CD4-positive, alpha-beta T cell (primary cell): ENCODE measurements around the gene PLAAT3. TPM values are rescaled to one million over a fixed set of nuclear protein-coding genes. Genes with fewer than 3 reads are reported as not detected.

Experiments used
- ATAC-seq: fragments of 200-7000 bp; cut with Tn5 transposase; one replicate; pipeline ENCODE4 v1.10.0; 2022; ENCODE audit warnings: mild to moderate bottlenecking; ENCODE audit not compliant: poor library complexity
- CTCF ChIA-PET: fragments of 350-600 bp; sonication (Branson Sonifier 250); formaldehyde crosslinking; loops from one replicate; lab custom pipeline; 2021; ENCODE audit warnings: antibody characterized with exemption, inconsistent platforms; lab: Charles Lee
- POLR2A ChIA-PET: fragments of 350-600 bp; sonication (Branson Sonifier 250); formaldehyde crosslinking; loops from one replicate; lab custom pipeline; 2021; ENCODE audit warnings: antibody characterized with exemption, inconsistent platforms; lab: Charles Lee
- DNase-seq, 14 experiments: peaks; one replicate each; pipeline ENCODE4 v3.0.0-alpha.2; 2013 to 2020; ENCODE audit warnings: mixed read lengths in 2 of 14
- H3K27ac ChIP-seq, 2 donors: one replicate each; pipeline versions ENCODE4 v1.5.1 to v1.7.0; 2013; ENCODE audit warnings: low read length in 2 of 2, low read depth in 1 of 2, mild to moderate bottlenecking in 1 of 2
- H3K27me3 ChIP-seq, 2 experiments: 1 replicate in 1 of 2; 2 replicates in 1 of 2; pipeline versions ENCODE4 v1.6.1 to v1.7.0; 2013; ENCODE audit warnings: low read length in 2 of 2, control low read depth in 1 of 2, mild to moderate bottlenecking in 1 of 2, moderate library complexity in 1 of 2; ENCODE audit not compliant: insufficient read depth in 2 of 2, control insufficient read depth in 1 of 2
- H3K36me3 ChIP-seq: one replicate; pipeline ENCODE4 v1.6.1; 2013; ENCODE audit warnings: low read length, control low read depth; ENCODE audit not compliant: insufficient read depth
- H3K4me1 ChIP-seq: one replicate; pipeline ENCODE4 v1.6.1; 2013; ENCODE audit warnings: low read length, control low read depth; ENCODE audit not compliant: insufficient read depth
- H3K4me3 ChIP-seq: one replicate; pipeline ENCODE4 v1.5.1; 2013; ENCODE audit warnings: mild to moderate bottlenecking, low read length, moderate library complexity
- H3K9me3 ChIP-seq, 2 experiments: 1 replicate in 1 of 2; 2 replicates in 1 of 2; pipeline versions ENCODE4 v1.6.1 to v1.7.0; 2013; ENCODE audit warnings: low read length in 2 of 2, mild to moderate bottlenecking in 2 of 2, control low read depth in 1 of 2, moderate library complexity in 1 of 2; ENCODE audit not compliant: control insufficient read depth in 1 of 2, insufficient read depth in 1 of 2
- H3K27ac Mint-ChIP-seq: one replicate; pipeline ENCODE4 v1.8.0; 2020; ENCODE audit warnings: mixed read lengths
- H3K27me3 Mint-ChIP-seq: one replicate; pipeline ENCODE4 v1.8.0; 2021; ENCODE audit warnings: mixed read lengths
- H3K36me3 Mint-ChIP-seq: one replicate; pipeline ENCODE4 v1.8.0; 2021; ENCODE audit warnings: low read depth, mixed read lengths
- H3K4me1 Mint-ChIP-seq: one replicate; pipeline ENCODE4 v1.8.0; 2021; ENCODE audit warnings: low read depth, mixed read lengths
- H3K4me3 Mint-ChIP-seq: one replicate; pipeline ENCODE4 v1.8.0; 2020; ENCODE audit warnings: mild to moderate bottlenecking, mixed read lengths
- H3K9me3 Mint-ChIP-seq: one replicate; pipeline ENCODE4 v1.8.0; 2020; ENCODE audit warnings: mixed read lengths
- intact Hi-C, 2 experiments: fragments of 100-400 bp; cut with DNase I in 1 of 2; cut with micrococcal nuclease in 1 of 2; formaldehyde crosslinking; loops; one replicate each; pipeline versions ENCODE4 v1.15.1 to v1.9.0; 2023 to 2025; cut with DNase I, micrococcal nuclease
- total RNA-seq, 174 experiments: library from RNA in 2 of 174; stranded (reverse) in 2 of 174; gene quantifications; one replicate each; pipeline ENCODE4 v1.2.3 and lab custom pipeline; 2021 to 2026
- TF ChIP-seq, protein P1 (sequence below): fragments of 200-600 bp; IDR thresholded peaks from one replicate; pipeline ENCODE4 v1.8.0; 2022; ENCODE audit warnings: antibody characterized with exemption, mild to moderate bottlenecking

Gene PLAAT3
- total RNA-seq, 2 experiments from 2014 or later: 2.4 to 3.6 TPM

DNA sequence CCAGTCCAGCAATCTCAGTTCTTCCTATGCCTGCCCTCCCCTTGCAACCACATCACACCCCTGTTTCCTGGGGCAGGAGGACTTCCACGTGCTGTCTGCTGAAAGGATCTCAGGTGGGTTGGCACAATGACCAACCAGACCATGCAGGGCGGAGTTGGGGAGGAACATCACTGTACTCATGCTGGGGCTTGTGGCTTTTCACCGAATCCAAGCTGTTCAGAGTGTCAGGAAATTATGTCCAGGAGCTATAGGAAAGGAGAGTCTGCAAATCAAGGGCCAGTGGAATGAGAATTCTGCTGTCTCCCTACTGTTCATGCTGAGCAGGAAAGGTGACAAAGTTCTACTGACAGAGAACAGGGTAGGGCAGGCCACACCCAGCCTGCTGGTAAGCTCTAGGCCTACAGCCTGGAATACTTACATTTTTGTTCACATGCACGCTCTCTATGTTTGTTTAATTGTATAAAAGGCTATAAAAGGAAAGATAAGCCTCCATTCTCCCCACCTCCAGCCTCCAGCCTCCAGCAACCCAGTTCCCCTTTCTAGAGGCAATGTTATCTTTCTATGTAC lies 49.4 kb downstream of the PLAAT3 start:
- Mint-ChIP-seq H3K36me3 (no peaks in the 10 kb centered on the region), H3K27ac (peak overlapping the region; percentile 43), H3K4me1 (peaks cover 61% of the 10 kb centered on the region), H3K27me3 (no peaks in the 10 kb centered on the region), H3K9me3 (no peaks in the 10 kb centered on the region), H3K4me3 (peak overlapping the region; percentile 18)
- POLR2A ChIA-PET: interaction anchor here (1.8 kb wide), 1 partner anchor 11 kb away, joined by 5 read pairs; no protein-coding TSS in a partner anchor
- CTCF ChIA-PET: no interaction called here
- no peak for DNase-seq
- TF ChIP-seq, protein P1, sequence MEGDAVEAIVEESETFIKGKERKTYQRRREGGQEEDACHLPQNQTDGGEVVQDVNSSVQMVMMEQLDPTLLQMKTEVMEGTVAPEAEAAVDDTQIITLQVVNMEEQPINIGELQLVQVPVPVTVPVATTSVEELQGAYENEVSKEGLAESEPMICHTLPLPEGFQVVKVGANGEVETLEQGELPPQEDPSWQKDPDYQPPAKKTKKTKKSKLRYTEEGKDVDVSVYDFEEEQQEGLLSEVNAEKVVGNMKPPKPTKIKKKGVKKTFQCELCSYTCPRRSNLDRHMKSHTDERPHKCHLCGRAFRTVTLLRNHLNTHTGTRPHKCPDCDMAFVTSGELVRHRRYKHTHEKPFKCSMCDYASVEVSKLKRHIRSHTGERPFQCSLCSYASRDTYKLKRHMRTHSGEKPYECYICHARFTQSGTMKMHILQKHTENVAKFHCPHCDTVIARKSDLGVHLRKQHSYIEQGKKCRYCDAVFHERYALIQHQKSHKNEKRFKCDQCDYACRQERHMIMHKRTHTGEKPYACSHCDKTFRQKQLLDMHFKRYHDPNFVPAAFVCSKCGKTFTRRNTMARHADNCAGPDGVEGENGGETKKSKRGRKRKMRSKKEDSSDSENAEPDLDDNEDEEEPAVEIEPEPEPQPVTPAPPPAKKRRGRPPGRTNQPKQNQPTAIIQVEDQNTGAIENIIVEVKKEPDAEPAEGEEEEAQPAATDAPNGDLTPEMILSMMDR: no peak
- Histone ChIP-seq H3K36me3 (no peaks in the 10 kb centered on the region), H3K4me1 (peaks cover 54% of the 10 kb centered on the region), H3K27me3 (no peaks in the 10 kb centered on the region), H3K9me3 (no peaks in the 10 kb centered on the region), H3K27ac (no peak overlapping the region), H3K4me3 (no peak overlapping the region)
- no peak for ATAC-seq
- intact Hi-C loops: loop anchor here in 1 of 2 experiments (5.0 kb wide), 2 partner anchors 47 to 73 kb away; partner anchors contain the start of genes PLAAT3 and PLAAT5

DNA sequence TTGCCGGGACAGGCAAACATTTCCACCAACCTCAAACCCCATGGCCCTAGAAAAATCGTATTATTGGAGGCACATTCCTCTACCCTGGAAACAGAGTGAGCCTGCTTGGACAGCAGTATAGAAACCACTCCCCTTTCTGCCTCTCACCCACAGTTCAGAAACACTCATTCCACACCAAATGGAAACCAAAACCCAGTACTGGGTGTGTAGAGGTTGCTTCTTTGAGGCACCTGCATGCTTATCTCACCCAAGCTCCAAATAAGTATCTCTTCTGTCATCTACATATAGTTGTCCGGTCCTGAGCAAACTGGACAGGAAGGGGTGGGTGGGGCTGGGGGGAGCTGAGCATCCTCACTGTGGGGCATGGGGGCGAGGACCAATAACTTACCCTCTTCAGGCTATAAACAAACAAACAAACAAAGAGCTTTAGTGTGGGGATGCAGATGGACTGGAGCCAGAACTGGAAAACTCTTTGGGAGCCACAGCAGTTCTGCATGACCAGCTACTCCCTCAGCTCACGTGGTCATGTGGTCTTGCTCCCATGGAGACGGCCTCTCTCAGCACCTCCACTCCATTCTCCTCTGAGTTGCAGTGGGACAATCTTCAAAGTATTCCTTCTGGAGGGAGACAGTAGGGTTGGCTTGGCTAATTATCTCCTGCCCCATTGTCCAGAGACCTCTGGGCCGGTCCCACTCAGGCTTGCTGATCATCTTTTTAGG lies 50.0 kb downstream of the PLAAT3 start:
- no peak overlapping the region for H3K27ac Mint-ChIP-seq

DNA sequence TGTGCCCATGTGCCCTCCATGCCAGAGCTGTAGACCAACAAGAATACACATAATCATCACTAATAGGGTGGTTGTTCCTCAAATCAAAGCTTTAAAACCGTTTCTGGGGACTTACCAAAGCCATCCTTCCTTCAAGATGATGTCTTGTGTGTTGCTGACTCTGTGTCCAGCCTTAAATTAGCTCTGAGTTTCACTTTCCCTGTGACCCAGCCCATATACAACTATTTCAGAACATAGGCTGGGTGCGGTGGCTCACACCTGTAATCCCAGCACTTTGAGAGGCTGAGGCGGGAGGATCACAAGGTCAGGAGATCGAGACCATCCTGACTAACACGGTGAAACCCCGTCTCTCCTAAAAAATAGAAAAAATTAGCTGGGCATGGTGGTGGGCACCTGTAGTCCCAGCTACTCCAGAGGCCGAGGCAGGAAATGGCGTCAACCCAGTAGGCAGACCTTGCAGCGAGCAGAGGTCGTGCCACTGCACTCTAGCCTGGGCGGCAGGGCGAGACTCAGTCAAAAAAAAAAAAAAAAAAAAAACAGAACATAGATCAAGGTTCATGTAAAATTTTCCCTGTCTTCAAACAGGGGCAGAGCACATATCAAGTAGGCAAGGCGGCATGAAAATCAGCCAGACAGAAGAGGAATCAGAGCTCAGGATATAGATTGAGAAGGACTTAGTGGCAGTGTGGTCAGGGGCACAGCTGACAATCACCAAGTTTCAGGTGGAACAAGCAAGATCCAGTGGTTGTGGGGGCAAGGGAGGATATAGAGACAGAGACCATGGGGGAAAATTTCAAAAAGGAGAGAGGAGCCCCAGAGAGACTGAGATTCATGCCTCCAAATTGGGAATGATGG lies 50.8 kb downstream of the PLAAT3 start, which contains the start of gene PLAAT2:
Gene PLAAT2, minus strand, starts transcription at position 179 of the 855 bp plus-strand sequence. Its CDS starts 55 bp downstream, at position 124.
- Mint-ChIP-seq H3K4me3 (no peak within 1 kb of the TSS), H3K9me3 (no peaks in the 10 kb centered on the region), H3K27ac (no peak within 1 kb of the TSS), H3K36me3 (no peaks in the 10 kb centered on the region), H3K27me3 (no peaks in the 10 kb centered on the region), H3K4me1 (peaks cover 64% of the 10 kb centered on the region)
- ChIA-PET POLR2A (interaction anchor here (0.9 to 1.8 kb wide), 4 partner anchors 10 to 53 kb away, joined by 3 to 5 read pairs (median 3); no protein-coding TSS in a partner anchor), CTCF (no interaction called here)
- Histone ChIP-seq H3K36me3 (no peaks in the 10 kb centered on the region), H3K27ac (no peak within 1 kb of the TSS), H3K4me3 (no peak within 1 kb of the TSS), H3K4me1 (peaks cover 61% of the 10 kb centered on the region), H3K9me3 (no peaks in the 10 kb centered on the region), H3K27me3 (no peaks in the 10 kb centered on the region)
- intact Hi-C loops: no loop called here
- ATAC-seq: no peak
- TF ChIP-seq, protein P1: no peak
- no peak for DNase-seq

More for the DNA sequence above, 50.0 kb downstream of the PLAAT3 start:
- H3K27me3 Mint-ChIP-seq: no peaks in the 10 kb centered on the region
- H3K4me1 ChIP-seq: peaks cover 54% of the 10 kb centered on the region
- CTCF ChIA-PET: no interaction called here
- POLR2A ChIA-PET: interaction anchor here (1.8 kb wide), 1 partner anchor 10 kb away, joined by 5 read pairs; no protein-coding TSS in a partner anchor
- no peaks in the 10 kb centered on the region for H3K27me3 ChIP-seq
- no peaks in the 10 kb centered on the region for H3K36me3 ChIP-seq
- no peak for ATAC-seq
- H3K9me3 ChIP-seq: no peaks in the 10 kb centered on the region
- H3K4me3 Mint-ChIP-seq: no peak overlapping the region
- TF ChIP-seq, protein P1: no peak
- H3K27ac ChIP-seq: no peak overlapping the region
- intact Hi-C loops: no loop called here
- peak in 3 of 14 experiments; percentile 50 to 57 (median 54) for DNase-seq
- no peaks in the 10 kb centered on the region for H3K9me3 Mint-ChIP-seq
- H3K36me3 Mint-ChIP-seq: no peaks in the 10 kb centered on the region
- peaks cover 64% of the 10 kb centered on the region for H3K4me1 Mint-ChIP-seq
- no peak overlapping the region for H3K4me3 ChIP-seq
